GM23338 (cell line): ENCODE results near the gene CXorf49.
"Not testable (repeated sequence)": the region's sequence is repeated elsewhere in the genome, so short reads cannot be mapped to it uniquely, and the experiment has no call there.

Source experiments
- CTCF ChIP-seq, 2 experiments: fragments of 200-600 bp in 1 of 2; sonication (generic) in 1 of 2; conservative IDR thresholded peaks; 2 replicates each; pipeline versions ENCODE4 v1.5.1 to v1.6.1; 2016 to 2017; ENCODE audit warnings: antibody characterized with exemption in 2 of 2, low read depth in 2 of 2, mild to moderate bottlenecking in 2 of 2, moderate library complexity in 1 of 2
- EZH2 ChIP-seq: fragments of 200-600 bp; sonication (generic); IDR thresholded peaks from one replicate; pipeline ENCODE4 v1.8.0; 2017; ENCODE audit warnings: antibody characterized with exemption, mild to moderate bottlenecking, low read depth; ENCODE audit not compliant: unreplicated experiment
- EZH2phosphoT487 ChIP-seq: fragments of 200-600 bp; sonication (generic); IDR thresholded peaks from one replicate; pipeline ENCODE4 v1.8.1; 2018; ENCODE audit warnings: antibody characterized with exemption; ENCODE audit not compliant: unreplicated experiment
- POLR2AphosphoS5 ChIP-seq: IDR thresholded peaks from 2 replicates; pipeline ENCODE4 v1.6.1; 2016; ENCODE audit warnings: antibody characterized with exemption, low read depth

- not testable (repeated sequence) for TF ChIP-seq CTCF (conservative IDR thresholded peaks at IDR 0.05; ENCODE audit: low read depth in 2 of 2); EZH2; POLR2AphosphoS5; EZH2phosphoT487
These were observed 42.4 kb downstream of the CXorf49 start for GRCh38 chrX:71675636-71676035.
